NCI-H460 (cell line): ENCODE measurements around the gene AKIRIN1. TPM values are rescaled to one million over a fixed set of nuclear protein-coding genes. Genes with fewer than 3 reads are reported as not detected.
"Not testable (repeated sequence)": the region's sequence is repeated elsewhere in the genome, so short reads cannot be mapped to it uniquely, and the experiment has no call there.

Experiments used
- DNase-seq: peaks from one replicate; pipeline ENCODE4 v3.0.0-alpha.2; 2016; ENCODE audit warnings: low read depth; ENCODE audit errors: extremely low read depth
- polyA plus RNA-seq: library from polyadenylated mRNA; depleted of rRNA; stranded (reverse); fragments of >200 nt; gene quantifications from 2 replicates; pipeline ENCODE4 v1.2.3, GENCODE V29; 2014; cell fraction: nucleus; rRNA removed
- total RNA-seq: library from RNA; depleted of rRNA; stranded (reverse); fragments of >200 nt; shearing (Covaris generic); gene quantifications from 2 replicates; pipeline ENCODE4 v1.2.3, GENCODE V29; 2014; rRNA removed

The AKIRIN1 gene, protein sequence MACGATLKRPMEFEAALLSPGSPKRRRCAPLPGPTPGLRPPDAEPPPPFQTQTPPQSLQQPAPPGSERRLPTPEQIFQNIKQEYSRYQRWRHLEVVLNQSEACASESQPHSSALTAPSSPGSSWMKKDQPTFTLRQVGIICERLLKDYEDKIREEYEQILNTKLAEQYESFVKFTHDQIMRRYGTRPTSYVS
- 55.7 and 57.2 TPM in 2 replicates for total RNA-seq
- polyA plus RNA-seq, result 33.6 and 44.0 TPM in 2 replicates

DNA sequence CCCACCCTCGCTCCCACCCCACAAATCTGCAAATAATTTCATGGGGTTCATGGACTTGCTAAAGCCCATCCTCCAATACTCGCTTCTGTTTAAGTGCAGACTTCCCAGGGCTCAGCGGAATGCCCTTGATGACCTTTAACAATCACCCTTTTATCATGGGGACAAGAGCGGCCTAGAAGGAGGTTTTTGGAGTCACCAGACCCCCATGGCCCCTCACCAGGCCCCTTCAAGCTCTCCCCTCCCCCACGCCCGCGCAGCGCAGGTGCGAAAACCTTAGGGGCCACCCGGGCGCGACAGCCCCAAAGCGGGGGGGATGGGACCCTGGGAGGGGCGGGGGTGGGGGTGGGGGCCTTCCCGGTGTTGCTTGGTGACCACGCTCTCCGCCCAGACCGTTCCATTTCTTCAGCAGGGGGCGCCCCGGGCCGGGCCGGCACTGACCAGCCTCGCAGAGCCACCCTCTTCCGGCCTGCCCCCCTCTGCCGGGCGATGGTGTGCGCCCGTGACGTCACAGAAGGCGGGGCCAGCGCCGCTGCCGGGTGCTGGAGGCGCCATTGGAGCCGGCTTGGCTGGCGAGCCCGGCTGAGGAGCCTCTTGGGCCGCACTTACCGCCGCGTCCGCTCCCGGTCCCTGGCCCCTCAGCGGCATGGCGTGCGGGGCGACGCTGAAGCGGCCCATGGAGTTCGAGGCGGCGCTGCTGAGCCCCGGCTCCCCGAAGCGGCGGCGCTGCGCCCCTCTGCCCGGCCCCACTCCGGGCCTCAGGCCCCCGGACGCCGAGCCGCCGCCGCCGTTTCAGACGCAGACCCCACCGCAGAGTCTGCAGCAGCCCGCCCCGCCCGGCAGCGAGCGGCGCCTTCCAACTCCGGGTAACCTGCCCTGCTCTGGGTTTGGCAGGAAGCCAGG, at the start of gene AKIRIN1:
Gene AKIRIN1 (plus strand): TSS at position 539 of the 900 bp plus-strand sequence. CDS start 105 bp downstream, at position 644.
- DNase-seq, result peak; percentile 89

DNA sequence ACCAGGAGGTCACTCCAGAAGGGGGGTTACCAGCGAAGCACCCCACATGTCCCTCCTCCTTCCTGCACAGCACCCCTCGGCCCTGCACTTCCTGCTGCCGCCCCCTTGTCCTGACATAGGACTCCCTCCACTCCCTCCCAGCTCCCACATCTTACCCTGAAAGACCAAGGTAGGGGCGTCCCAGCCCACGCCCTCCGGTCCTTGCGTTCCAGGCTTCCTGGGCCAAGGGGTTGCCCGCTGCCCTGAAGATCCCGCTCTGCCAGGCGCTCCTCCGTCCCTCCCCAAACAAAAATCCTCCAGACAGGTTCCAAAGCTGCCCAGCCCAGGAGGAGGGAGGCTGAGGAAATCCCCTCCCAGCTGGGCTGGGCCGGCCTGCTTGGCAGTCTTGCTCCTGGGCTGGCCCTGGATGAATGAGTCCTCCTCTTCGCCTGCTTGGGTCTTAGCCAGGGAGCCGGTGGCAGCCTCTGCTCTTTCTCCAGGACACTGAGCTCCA, 49.5 kb upstream of the AKIRIN1 start, which contains the start of gene RHBDL2:
Gene RHBDL2 (minus strand): TSS at position 304 of the 493 bp plus-strand sequence. CDS start 22,618 bp downstream, outside the sequence.
- no peak for DNase-seq

DNA sequence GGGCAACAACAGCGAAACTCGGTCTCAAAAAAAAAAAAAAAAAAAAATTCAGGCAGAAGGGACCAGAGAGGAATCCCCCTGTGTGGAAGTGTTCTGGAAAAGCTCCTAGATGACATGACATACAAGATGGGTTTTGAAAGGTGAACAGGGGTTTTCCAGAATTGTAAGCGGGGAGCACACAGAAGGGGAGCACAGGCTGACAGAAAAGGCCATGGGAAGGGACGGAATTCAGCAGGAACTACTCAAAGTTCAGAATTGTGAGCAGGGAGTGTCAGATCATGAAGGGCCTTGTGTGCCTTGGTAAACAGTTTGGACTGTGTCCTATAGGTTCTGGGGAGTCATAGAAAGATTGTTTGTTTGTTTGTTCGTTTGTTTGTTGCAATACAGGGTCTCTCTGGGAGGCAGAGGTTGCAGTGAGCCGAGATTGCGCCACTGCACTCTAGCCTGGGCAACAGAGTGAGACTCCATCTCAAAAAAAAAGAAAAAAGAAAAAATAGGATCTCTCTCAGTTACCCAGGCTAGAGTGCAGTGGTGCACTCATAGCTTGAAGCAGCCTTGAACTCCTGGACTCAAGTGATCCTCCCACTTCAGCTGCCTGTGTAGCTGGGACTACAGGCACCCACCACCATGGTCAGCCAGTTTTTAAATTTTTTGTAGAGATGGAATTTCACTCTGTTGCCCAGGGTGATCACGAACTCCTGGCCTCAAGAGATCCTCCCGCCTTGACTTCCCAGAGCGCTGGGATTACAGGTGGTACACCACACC, 48.2 kb upstream of the AKIRIN1 start:
- DNase-seq, result no peak

DNA sequence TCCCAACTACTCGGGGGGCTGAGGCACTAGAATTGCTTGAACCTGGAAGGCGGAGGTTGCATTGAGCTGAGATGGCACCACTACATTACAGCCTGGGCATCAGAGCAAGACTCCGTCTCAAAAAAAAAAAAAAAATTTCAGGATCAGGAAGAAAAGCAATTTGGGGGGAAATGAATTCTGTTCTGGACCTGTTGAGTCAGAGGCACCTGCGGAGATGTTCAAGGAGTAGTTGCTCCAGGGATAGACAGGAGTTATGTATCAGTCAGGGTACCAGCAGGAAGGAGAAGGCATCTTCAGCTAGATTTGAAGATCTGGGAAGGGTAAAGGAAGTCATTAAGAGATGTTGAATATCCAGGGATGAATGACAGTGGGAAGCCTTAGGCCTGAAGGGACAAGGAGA, 46.5 kb upstream of the AKIRIN1 start:
- DNase-seq, result no peak

DNA sequence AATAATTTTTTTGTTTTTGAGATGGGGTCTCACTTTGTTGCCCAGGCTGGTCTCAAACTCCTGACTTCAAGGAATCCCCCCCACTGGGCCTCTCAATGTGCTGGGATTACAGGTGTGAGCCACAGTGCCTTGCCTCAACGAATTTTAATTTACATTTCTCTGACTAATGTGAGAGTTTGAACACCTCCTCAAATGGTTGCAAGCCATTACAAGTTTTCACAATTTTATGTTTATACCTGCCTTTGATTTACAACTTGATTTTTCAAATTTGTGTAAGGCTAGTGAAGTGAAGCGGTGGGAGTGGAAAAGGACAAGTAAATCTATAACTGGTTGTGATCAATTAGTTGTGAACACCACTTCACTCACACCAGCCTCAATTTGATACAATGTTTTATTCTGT, 40.5 kb upstream of the AKIRIN1 start:
- DNase-seq, result no peak

DNA sequence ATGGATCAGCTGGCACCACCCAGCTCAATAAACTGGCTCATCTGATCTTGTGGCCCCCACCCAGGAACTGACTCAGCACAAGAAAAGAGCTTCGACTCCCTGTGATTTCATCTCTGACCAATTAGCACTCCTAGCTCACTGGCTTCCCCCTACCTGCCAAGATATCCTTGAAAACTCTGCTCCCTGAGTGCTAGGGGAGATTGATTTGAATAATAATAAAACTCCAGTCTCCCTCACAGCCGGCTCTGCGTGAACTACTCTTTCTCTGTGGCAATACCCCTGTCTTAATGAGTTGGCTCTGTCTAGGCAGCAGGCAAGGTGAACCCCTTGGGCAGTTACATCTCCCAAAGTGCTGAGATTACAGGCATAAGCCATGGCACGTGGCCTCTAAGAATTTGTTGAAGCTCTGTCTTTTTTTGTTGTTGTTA, 37.6 kb upstream of the AKIRIN1 start:
- no peak for DNase-seq

DNA sequence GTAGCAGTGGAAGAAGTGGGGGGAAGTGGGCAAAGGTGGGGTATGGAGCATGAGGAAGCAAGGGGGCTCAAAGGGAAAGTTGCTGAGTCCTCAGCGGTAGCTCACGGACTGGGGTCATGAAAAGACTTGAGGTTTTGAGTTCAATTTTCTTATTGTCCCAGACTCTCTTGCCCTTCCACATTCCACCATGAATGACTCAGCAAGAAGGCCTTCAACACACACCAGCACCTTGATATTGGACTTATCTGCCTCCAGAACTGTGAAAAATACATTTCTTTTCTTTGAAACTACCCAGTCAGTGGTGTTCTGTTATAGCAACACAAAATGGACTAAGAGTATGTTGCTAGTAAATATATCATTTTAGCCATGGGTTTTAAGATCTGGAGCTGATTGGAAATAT, 32.1 kb upstream of the AKIRIN1 start:
- DNase-seq, result no peak

DNA sequence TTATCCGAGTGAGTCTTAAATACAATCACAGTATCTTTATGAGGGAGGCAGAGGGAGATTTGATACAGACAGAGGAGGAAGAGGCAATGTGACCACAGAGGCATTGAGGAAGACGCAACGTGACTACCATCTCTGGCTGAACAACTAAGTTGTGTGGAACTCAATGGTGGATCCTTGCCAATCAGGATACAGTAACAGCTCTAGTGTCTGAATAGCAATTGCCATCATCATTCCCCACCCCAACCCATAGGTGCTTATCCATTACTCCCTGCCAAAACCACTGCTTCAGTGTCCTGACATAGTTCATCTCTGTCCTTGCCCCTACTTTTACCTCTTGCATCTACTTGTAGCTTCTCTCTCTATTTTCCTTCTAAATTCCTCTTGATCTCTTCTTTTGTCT, 29.0 kb upstream of the AKIRIN1 start:
- DNase-seq, result no peak

DNA sequence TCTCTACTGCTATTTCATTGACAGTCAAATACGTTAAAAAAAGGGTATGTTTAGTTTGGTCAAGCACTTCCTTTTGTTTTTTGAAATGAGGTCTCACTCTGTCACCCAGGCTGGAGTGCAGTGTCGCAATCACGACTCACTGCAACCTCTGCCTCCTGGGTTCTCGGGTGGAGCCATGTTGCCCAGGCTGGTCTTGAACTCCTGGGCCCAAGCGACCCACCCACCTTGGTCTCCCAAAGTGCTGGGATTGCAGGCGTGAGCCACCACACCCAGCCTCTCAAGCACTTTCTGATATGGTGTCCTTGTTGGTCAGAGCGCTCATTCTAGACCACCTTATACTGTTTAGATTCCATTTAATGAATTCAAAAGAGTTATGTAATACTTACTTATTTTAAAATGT, 28.5 kb upstream of the AKIRIN1 start:
- no peak for DNase-seq

DNA sequence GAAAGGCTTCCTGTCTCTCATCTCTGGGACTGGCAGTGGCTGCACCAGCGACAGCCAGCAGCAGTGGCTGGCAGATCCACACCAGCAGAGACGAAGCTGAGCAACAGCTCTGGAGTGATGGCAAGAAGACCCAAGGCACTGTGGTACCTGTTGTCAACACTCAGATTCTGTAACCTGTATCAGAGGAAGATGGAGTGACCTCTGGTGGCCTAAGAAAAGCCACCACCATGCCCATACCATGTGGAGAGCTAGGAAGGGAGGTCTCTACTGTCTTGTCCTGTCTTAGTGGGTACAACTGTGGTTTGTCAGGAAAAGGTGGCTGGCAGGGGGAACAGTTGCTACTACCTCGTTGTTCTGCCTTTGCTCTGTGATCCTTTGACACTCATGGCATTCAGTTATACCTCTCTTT, 26.9 kb upstream of the AKIRIN1 start:
- DNase-seq, result no peak

DNA sequence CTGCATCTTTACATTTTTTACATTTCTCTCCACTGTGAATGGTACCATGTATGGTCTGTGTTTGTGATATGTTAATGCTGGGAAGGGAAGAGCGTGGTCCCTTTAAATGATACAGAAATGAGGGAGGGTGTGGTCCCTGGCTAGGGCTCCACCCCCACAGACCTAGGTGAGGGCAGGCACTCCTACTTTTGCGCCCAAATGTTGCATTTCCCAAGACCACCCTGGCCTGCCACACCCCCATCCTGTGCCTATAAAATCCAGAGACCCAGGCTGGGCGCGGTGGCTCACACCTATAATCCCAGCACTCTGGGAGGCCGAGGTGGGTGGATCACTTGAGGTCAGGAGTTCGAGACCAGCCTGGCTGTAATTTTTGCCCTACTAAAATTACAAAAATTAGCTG, 17.9 kb upstream of the AKIRIN1 start:
- DNase-seq, result not testable (repeated sequence)

DNA sequence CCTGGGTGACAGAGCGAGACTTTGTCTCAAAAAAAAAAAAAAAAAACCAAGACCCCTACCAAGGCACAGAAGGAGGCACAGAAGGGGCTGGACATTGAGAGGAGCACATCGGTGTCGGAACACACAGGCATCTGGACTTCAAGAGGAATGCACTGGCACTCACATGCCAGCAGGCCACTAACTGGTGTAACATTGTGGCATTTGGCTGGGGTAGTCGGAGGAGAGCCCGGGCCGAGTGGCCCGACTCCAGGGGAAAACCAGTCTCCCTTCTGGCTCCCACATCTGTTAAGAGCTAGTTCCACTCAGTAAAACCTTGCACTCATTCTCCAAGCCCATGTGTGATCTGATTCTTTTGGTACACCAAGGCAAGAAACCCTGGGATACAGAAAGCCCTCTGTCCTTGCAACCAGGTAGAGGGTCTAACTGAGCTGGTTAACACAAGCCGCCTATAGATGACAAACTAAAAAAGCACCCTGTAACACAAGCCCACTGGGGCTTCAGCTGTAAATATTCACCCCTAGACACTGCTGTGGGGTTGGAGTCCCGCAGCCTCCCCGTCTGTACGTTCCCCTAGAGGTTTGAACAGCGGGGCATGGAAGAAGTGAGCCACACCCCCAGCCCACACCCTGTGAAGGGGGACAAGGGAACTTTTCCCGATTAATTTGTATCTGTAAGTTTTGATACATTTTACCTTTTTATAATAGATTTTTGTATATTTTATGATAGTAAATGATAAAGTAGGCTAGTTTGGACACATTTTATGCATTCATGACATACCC, 17.2 kb upstream of the AKIRIN1 start:
- DNase-seq, result no peak

DNA sequence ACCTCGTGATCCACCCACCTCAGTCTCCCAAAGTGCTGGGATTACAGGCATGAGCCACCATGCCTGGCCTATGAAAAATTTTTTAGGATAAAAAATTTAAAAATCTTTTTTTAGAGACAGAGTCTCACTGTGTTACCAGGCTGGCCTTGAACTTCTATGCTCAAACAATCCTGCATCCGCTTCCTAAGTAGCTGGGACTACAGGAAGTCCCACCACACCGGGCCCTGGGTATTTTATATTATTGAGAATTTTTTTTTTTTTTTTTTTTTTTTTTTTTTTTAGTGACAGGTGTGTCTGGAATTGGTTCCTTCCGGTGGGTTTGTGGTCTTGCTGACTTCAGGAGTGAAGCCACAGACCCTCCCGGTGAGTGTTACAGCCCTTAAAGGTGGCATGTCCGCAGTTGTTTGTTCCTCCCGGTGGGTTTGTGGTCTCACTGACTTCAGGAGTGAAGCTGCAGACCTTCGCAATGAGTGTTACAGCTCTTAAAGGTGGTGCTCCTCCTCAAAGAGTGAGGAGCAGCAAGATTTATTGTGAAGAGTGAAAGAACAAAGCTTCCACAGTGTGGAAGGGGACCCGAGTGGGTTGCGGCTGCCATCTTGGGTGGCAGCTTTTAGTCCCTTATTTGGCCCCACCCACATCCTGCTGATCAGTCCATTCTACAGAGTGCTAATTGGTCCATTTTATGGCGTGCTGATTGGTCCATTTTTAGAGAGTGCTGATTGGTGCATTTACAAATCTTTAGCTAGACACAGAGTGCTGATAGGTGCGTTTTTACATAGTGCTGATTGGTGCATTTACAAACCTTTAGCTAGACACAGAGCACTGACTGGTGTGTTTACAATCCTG, 13.5 kb upstream of the AKIRIN1 start:
- not testable (repeated sequence) for DNase-seq

DNA sequence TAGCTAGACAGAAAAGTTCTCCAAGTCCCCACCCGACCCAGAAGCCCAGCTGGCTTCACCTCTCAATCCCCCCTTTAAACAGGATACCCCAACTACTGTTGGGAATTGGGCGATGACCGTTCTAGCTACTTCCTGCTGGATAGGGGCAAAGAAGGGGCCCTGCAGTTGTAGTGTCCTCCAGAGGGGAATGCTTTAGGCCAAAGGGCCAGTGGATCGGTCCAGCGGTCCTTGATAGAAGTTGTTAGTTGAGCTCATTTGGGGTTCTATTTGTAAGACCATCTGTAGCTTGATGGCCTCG, 12.9 kb upstream of the AKIRIN1 start:
- not testable (repeated sequence) for DNase-seq

DNA sequence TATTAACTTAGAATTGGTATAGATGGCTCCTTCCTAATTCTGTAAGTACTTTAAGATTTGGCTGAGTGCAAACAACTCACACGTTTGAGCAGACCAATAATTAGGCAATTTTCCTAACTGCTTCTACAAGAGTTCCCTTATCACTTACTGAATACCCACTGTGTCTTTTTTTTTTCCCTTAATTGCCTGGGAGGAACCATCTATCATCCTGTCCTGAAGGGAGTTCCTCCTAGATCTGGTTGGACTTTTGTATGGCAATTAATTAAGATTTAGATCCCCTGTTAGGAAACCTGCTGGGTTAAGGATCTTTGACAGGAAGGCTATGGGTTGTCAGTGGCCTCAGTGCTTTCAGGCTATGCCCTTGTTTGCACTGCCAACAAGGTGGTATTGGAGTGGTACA, 11.7 kb upstream of the AKIRIN1 start:
- not testable (repeated sequence) for DNase-seq

DNA sequence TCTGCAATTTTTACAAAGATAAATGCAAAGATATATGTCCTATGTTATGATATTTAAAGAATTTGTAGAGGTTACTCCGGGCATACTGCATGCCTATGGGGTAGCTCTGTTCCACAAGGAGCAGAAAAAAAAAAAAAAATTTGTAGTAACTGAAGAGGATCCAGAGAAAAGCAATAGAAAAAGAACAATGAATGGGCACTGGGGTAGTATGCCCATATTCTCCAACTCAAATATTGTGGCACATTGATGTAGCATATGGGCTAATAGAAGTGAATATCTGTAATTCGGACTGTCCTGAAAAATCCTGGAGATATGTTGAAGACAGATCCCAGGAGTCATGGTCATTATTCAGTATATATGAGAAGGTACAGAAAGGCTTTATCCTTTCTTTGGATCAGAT, 1.1 kb upstream of the AKIRIN1 start:
- DNase-seq, result no peak

DNA sequence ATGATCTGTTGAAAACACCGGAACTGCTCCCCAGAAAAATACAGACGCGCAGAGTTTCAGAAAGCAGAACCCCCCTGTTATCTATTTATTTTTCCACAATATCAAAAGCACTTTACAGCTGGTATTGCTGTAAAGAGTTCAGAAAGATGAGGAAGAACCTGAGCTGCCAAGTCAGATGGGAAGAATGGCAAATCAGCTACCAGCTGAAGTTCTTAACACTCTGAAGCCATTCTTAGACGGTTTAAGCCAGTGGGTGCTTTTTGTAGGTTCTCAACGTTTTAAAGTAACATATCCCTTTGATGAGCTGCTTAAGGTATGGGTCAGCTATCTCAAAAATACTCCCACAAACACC, 714 bp upstream of the AKIRIN1 start:
- no peak for DNase-seq

DNA sequence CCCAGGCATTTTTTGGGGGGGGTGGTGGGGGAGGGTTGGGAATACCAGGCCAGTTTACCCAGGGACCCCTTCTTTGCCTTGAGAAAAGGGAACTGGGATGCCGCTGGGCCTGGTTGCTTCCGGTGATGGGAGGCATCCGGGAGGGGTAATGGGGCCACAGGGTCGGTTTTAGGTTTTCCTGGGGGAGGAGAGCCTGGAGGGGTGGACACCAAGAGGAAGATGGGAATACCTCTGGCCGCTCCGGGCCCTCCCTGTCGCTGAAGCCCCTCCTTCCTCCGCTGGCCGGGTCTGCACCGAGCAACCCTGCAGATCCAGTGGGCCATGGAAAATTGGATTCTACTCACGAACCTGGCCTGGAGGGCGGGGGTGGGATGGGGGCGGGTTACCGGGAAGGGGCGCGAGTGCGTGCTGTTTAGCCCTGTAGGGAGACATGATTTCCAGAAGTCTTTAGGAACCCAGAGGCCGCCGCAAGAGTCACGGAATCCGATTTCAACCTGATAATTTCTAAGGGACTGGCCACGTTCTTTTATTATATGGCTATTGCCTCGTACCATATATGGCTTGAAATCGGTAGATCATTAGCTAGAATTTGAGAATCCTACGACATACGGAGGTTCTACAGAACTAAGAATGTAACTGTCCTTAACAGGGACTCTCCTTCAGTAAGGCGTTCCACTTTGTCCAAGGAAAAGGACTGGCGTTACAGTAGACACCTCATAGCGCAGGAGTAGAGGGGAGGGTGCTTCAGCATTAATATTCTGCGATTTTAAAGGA, 749 bp downstream of the AKIRIN1 start:
- no peak for DNase-seq
